Stimulated activated CD4-positive, alpha-beta T cell treated with anti-CD3 and anti-CD28 coated beads, Interleukin-4, amount 100 ng/mL, for 48 hours (primary cell): ENCODE data around the gene GATA6.

Source experiments
- DNase-seq, 2 donors: peaks; one replicate each; pipeline ENCODE4 v3.0.0-alpha.2; 2020; ENCODE audit warnings: low read depth in 2 of 2

The GATA6 gene

DNA sequence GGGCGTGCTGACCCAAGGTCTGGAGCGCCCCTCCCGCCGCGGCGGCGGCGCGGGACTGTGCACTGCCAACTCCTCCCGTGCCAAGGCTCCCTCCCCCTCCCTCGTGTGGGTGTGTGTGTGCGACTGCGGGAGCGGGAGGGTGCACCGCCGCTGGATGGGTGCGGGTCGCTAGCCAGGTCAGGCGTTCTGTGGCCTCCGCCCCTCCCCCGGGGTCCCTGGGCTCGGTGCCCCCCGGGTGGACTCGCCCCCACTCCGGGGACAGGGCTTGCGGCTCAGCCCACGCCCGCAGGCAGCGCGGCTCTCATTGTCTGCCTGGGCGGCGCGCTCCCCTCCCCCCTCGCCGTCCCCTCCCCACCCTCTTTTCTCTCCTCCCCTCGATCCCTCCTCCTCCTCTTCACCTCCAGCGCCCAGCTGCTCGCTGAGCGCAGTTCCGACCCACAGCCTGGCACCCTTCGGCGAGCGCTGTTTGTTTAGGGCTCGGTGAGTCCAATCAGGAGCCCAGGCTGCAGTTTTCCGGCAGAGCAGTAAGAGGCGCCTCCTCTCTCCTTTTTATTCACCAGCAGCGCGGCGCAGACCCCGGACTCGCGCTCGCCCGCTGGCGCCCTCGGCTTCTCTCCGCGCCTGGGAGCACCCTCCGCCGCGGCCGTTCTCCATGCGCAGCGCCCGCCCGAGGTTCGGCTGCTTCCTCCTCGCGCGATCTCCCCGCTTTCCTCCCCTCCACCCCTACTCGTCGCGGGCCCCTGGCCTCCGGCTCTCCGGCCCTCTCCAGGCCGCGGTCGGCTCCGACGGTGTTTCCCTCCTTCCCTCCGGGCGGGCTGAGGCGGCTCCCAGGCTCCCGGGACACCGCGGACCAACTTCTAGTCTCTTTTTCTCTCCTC is at the start of gene GATA6:
TSS of gene GATA6 (plus strand) at position 579 of the 878 bp plus-strand sequence. CDS start 1,556 bp downstream, outside the sequence.
- no peak for DNase-seq

DNA sequence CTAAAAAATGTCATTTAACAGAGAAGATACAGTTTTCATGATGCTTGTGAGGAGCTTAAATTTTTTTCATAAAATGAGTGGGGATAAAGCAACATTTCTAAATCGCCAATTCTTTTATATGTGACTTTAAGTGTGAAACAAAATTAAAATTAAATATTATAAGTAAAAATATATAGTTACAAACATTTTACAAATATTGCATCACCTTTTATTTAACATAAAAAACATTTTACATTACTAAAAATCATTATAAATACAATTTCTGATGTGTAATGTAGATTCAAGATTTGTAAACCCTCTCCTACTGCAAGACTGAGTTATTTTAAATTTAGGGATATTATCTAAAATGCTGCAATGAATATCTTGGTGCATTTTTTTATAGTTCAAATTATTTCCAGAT is 44.4 kb upstream of the GATA6 start:
- no peak for DNase-seq

DNA sequence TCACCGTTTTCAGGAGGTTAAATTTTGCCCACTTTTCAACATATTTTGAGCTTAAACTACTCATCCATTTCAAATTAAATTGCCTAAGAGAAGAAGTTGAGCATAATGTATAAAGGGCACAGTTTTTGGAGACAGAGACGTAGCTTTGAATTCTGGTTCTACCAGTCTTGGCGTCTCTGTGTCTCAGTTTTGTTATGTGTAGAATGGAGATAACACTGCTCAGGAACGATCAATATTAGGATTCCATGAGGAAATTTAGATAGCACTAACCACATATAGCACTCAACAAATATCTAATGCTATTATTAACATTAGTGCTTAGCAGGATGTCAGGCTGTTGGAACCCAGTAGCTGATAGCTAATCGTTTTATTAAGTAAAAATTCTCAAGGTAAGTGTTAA is 40.4 kb upstream of the GATA6 start:
- DNase-seq: no peak

DNA sequence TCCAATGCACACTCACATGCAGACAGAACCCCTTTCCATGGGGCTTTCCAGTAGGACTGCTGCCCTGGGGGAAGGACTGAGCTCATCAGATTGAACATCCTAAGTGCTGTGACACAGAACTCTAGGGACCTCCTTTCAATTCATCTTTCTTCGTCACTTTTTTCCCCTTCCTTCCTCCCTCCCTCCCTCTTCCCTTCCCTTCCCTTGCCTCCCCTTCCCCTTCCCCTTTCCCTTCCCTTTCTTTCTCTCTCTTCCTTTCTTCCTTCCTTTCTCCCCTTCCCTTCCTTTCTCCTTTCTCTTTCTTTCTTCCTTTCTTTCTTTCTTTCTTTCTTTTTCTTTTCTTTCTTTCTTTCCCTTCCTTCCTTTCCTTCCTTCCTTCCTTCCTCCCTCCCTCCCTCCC is 39.6 kb upstream of the GATA6 start:
- no peak for DNase-seq

DNA sequence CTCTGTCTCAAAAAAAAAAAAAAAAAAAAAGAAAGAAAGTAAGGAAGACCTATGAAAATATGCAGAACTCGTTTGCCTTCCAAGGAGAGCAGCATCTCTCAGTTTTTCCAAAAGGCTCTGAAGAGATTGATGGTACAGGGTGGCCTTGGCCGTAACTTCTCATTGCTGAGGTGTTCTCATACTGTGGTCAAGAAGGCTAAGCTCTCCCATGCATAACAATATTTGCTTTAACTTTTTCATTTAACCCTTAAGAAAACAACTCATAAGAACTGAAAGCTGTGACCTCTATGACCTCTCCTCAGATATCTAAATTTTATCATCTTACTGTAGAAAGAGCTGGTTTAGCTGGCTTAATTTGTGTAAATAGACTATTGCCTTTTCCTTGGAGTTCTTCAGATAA is 37.1 kb upstream of the GATA6 start:
- no peak for DNase-seq

DNA sequence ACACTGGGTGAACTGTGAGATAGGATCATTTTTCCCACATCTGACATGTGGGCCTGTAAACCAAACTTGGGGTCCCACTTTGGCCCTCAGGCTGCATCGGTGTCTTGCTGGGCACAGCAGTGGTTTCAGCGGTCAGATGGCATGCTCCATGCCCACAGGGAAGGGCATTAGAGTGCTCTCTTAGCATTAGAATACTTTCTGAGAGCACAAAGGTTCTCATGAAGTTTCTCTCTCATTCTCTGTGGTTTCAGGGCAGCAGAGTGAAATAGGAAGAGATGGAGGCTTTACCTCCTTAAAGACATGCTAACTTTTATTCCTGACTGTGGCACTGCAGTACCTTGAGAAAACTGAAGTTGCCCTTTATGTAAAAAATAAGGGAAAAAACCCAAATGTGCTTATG is 36.6 kb upstream of the GATA6 start:
- no peak for DNase-seq

DNA sequence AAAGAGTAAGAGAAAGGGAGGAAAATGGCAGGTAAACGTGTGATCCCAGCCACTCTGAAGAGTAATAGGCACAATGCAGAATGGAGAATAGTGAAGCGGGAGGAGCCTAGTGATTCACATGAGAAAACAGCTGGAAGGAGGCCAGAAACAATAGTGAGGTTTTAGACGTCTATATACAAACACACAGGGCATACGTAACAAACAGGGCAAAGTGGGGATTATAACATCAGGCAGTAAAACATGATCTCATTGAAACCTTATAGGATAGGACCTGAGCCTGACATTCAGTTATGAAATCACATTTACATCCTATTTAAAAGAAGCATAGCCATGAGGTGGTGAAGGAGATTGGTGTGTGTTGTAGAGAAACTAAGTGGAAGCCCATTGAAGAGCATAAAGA is 33.0 kb upstream of the GATA6 start:
- no peak for DNase-seq

DNA sequence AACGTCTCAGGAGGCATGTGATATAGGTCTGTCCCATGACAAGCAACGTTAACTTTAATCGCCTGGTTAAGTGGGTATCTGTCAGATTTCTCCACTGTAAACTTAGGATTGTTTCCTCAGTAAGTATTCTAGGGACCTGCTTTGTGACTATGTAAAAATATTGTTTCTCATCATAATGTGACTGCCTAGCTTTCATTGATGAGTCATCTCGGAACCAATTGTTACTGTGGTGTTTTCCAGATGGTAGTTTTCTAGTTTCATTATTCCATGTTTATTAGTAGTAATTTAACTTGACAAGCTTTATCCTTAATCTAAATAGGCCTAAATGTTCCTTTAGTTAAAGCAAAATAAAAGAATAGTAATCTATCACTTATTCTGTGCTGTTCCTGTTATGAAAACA is 28.2 kb upstream of the GATA6 start:
- DNase-seq: no peak

DNA sequence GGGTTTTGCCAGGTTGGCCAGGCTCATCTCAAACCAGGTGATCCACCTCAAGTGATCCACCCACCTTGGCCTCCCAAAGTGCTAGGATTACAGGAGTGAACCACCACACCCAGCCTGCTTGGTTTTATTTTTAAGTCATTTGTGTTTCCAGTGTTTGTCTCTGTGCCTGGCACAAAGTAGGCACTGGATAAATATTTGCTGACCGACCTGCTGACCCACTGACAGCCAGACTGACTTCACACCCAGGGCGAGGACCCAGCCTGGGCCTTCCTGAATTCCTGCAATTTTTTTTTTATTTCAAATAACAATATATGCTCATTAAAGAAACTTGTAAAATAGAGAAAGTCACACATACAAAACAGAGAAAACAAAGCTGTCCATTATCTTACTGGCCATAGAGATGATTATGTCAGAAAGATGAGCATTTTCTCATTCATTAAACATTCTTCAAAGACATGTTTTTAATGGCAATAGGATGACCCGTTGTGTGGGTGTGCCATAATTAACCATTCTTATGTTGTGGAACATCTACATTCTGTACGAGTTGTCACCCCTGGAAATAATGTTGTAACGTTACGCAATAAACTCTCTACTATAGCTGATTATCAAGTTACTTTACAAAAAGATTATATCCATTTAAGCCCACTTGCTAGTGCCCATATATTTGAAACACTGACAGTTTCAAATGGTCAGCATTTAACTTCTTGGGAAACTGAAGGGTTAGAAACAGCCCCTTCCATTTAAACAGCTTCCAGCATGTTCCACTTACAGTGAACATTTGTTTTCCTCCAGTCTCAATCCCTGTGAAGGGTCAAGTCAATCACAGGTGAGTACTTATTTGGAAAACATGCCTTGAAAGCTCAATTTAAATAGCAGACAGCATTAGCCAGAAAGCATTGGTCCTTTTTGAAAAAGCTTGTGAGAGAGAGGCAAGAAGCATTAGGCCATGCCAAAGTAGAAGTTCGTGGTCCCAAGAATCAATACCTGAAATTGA is 25.7 kb upstream of the GATA6 start:
- no peak for DNase-seq

DNA sequence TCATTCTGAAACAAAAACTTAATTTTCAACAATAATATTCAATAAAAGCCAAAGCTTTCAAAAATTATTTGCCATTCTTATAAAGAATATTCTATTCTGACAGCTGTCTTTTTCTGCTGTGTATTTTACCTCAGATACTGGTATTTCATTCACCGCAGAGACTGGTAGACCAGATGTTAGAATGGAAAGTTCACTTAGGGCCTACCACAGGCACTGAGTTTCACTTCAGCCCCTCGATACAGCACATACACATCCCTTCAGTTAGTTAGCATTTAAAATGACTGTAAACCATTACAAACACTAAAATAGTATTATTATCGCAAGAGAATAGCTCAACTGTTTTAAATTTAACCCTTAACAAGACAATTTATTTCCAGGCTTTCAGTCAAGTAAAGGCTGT is 24.2 kb upstream of the GATA6 start:
- DNase-seq: no peak

DNA sequence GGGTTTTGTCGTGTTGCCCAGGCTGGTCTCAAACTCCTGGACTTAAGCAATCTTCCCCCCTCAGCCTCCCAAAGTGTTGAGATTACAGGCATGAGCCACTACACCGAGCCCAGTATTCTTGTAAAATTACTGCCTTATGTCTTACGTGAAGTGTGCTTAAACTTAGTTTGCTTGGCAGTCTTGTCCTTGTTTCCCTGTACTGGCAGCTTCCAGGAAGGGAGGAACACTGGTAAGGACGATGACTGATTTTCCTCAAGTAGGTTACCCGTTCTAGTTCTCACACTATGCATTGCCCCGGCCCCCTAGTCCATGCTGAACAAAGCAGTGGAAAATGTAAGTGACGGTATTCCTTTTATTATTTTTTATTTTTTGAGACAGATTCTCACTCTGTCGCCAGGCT is 19.7 kb upstream of the GATA6 start:
- no peak for DNase-seq

DNA sequence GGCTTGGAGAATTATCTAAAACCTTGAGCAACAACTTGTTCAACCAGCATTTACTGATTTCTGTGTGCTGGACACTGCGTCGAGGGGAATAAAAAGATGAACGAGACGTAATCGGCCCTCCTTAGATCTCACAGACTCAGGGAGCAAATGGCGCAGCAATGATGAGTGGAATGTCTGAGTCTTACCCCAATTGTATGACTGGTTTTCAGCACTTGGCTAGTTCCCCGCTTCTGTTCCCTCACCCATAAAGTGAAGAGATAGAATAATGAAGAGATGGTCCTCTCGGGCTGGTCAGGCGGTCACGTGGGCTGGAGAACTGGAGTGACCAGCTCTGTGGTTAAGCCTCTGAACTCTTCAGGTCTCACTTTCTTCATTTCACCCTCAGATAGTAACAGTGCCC is 17.3 kb upstream of the GATA6 start:
- no peak for DNase-seq

DNA sequence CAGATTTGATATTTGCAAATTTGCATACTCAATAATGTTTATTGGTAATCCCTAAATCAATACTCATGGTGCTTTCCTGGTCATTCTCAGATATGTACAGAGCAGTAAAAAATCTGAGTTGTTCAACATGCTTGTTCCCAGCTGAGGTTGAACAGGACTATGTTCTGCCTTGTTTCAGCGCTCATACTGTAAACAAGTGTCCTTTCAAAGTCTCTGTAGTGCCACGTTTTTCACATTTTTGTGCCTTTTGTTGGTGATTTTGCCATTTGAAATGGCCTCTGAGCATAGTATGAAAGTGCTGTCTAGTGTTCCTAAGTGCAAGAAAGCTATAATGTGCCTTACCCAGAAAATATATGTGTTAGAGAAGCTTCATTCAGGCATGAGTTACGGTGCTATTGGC is 16.0 kb upstream of the GATA6 start:
- DNase-seq: no peak

DNA sequence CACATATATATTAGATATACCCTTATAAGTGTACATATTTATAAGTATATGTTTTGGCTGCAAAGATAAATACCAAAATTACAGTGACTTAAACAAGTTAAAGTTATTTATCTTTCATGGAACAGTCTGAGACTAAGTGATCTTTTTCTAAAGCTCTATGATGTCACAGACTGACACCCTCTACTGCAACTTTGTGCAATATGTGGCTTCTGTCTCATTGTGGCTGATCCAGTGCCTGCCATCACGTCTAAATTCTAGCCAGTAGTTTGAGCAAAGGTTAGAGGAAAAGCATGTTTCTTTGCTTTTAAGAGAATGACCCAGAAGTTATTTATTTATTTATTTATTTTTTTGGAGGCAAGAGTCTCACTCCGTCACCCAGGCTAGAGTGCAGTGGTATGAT is 13.8 kb upstream of the GATA6 start:
- DNase-seq: no peak

DNA sequence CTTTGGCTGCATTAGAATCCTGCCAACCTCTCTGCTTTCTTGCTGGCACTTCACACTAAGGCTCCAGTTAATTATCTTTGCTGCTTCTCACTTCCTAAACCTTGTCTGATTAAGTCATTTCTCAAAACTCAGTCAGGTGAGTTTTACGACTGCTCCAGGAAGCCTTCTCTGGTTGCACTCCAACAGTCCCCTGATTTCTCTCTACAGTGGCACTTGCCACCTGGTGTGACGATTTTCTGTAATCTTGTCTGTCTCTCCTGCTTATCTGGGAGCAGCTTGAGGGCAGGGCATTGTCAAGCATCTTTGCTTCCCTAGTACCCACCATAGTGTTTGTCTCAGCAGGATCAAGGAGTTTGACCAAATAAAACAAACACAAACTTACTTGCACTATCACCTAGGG is 10.4 kb upstream of the GATA6 start:
- DNase-seq: no peak

DNA sequence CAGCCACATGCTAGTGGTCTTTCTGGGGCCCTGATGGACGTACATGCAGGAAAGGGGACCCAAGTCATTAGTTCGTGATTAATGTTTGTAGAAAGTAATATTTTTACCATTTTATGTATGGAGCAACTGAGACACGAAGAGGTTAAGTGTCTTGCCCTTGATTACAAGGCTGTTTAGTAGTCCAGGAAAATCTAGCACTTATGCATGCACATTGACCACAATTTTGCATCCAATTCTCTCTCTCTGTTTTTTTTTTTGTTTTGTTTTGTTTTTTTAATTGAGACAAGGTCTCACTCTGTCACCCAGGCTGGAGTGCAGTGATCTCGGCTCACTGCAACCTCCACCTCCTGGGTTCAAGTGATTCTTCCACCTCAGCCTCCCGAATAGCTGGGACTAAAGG is 8.3 kb upstream of the GATA6 start:
- DNase-seq: no peak

DNA sequence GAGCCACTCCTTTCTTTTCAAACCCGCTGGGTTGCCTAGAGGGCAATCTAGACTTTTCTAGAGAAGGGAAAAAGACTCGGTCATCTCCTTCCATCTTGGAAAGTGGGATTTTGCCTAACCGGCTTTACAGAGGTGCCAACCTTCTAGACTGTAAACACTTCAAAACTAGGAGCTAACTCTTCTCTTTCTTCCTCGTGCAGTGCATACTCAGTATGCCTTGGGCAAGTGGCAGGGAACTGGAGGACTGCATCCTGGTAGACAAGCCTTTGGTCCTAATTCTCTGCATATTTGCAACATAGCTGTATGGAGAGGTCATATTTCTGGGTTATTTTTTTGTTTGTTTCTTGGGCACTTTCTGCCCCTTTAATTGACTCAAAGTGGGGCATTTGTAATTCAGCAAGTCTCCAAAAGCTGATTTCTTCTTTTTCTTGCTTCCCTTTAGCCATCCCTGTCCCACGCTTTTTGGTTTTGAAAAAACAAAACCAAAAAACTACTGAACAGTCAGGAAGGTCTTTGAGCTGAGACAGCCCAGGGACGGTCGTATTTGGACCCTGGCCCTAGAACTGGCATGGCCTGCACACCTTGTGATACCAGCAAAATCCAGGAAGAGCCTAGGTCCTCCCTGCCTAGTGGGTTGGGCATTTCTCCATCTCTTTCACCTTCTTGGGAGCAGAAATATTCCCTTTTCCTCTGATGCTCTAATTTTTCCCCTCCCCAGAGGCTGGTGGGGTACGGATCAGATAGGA is 5.8 kb upstream of the GATA6 start:
- DNase-seq: no peak

DNA sequence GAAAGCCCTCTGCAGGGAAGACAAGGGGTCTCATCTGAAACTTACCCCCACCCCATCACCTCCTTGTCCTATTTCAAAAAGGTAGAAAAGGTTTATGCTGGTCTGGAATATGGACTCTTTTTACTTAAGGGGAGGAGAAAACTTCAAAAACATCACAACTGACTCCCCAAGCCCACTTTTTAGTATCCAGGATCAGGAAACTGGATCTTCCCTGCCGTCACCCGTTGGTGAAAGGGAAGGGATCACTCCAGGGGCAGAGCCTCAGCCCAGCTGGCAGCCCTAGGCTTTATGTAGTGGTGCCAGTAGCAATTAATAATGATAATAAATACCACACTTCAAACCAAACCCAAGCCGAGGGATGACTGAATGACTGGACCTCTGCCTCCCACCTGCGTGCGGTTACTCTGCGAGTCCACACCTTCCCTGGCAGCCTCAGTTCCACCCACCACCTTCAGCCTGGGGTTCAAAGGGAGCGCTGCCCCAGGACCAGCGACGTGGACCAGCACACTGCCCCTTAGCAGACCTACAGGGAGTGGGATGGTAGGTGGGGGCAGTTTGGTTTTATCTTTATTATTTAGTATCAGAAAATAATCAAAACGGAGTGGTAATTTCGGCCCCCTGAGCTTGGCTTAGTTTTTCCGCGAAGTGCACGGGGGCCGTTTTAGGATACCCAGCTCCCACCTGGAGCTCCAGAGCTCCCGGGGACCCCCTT is 4.9 kb upstream of the GATA6 start:
- DNase-seq: no peak

DNA sequence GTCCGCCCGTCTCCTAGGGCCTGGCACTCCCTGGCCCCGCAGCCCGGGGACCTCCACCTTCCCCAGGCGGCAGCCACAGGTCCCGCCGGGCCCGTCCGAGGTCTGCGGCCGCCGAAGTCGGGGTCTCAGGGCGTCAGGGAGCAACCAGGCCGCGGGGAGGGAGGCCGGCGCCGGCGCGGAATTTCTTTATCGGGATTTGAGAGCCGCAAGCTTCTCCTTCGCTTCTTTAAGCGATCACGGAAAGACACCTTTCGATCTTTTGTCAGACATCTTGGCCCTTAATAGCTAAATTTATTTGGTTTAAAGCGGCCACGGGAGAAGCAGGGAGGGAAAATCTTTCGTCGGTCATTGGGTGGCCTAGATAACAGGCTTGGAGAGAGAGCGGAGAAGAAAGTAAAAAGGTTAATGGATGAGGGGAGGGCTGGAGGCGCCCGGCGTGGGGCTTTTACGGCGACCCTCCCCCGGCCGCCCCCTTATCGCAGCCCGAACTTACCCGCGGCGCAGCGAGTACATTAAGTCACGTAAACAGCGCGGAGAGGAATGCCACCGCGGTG is 4.3 kb upstream of the GATA6 start:
- no peak for DNase-seq

DNA sequence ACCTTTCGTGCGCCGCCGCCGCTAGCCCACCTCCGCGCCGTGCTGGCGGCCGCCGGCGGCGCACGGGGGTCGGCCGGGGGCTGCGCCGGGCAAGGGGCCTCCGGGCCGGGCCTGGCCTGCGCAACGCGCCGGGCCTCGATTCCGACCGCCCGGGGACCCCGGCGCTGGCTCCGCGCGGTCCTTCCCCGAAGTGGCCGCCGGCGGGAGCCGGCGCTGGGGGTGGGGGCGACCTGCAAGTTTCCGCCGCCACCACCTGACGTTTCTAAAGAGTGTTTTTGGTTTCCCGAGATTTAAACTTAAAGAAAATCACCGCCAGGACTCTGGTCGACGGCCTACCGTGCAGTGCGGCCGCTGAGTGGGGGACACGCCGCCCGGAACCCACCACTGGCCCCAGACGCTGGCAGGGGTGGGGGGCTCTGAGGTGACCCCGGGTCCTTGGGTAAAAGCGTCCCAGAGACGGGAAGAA is 3.8 kb upstream of the GATA6 start:
- DNase-seq: no peak
